HepG2 (cell line): ENCODE measurements around the gene GALNTL6. TPM values are rescaled to one million over a fixed set of nuclear protein-coding genes. Genes with fewer than 3 reads are reported as not detected.

Experiments
- ATAC-seq: fragments of 200-7000 bp; cut with Tn5 transposase; 3 replicates; pipeline ENCODE4 v1.9.1; 2020; ENCODE audit warnings: mild to moderate bottlenecking, moderate library complexity
- BruUV-seq: library from RNA; stranded (reverse); fragments of 400-500 nt; replicated peaks from 2 replicates; lab custom pipeline; 2021; lab: Mats Ljungman, UMichigan
- CTCF ChIA-PET: fragments of 300-600 bp; formaldehyde crosslinking; extraction: SDS; loops from one replicate; lab custom pipeline; 2021; ENCODE audit warnings: low total read pairs, inconsistent platforms, low intra/inter-chr PET ratio; lab: Yijun Ruan, JAX
- POLR2A ChIA-PET: fragments of 350-600 bp; sonication (Branson Sonifier 250); formaldehyde crosslinking; loops from one replicate; lab custom pipeline; 2020; ENCODE audit warnings: antibody characterized with exemption, inconsistent platforms; lab: Yijun Ruan, JAX
- DNase-seq: peaks from one replicate; pipeline ENCODE4 v3.0.0-alpha.2; 2015; ENCODE audit warnings: low spot score
- FAIRE-seq: peaks from 3 replicates; lab custom pipeline; 2011; peaks lifted over from hg19 to GRCh38; lab: Jason Lieb, UNC
- H2AFZ ChIP-seq: one replicate; pipeline ENCODE4 v1.6.1; 2011; ENCODE audit warnings: low read length, inconsistent platforms
- H3K27ac ChIP-seq: fragments of 300-600 bp; 3 replicates; pipeline ENCODE4 v1.8.0; 2011; ENCODE audit warnings: mixed run types, mild to moderate bottlenecking, mixed read lengths, low read length, inconsistent platforms; ENCODE audit not compliant: insufficient read depth; ENCODE audit errors: extremely low read length
- H3K27me3 ChIP-seq, 2 experiments: fragments of 200-600 bp in 1 of 2; 2 replicates in 1 of 2; 3 replicates in 1 of 2; pipeline versions ENCODE4 v1.6.0 to v1.8.0; 2011; ENCODE audit warnings: low read length in 2 of 2, mild to moderate bottlenecking in 2 of 2, moderate library complexity in 2 of 2, inconsistent platforms in 1 of 2; ENCODE audit not compliant: insufficient read depth in 2 of 2, control insufficient read depth in 1 of 2
- H3K36me3 ChIP-seq, 2 experiments: fragments of 200-600 bp in 1 of 2; replicated peaks in 1 of 2; 2 replicates in 1 of 2; 3 replicates in 1 of 2; pipeline versions ENCODE4 v1.5.1 to v1.8.0; 2011; ENCODE audit warnings: low read length in 2 of 2, inconsistent platforms in 1 of 2; ENCODE audit not compliant: insufficient read depth in 2 of 2, control insufficient read depth in 1 of 2
- H3K4me1 ChIP-seq: 2 replicates; pipeline ENCODE4 v1.5.1; 2012; ENCODE audit warnings: low read length, inconsistent platforms; ENCODE audit not compliant: insufficient read depth
- H3K4me2 ChIP-seq: 2 replicates; pipeline ENCODE4 v1.6.0; 2011; ENCODE audit warnings: low read depth, low read length, inconsistent platforms
- H3K4me3 ChIP-seq, 3 experiments: fragments of 200-600 bp in 1 of 3; sonication (generic), shearing (Covaris generic) in 1 of 3; replicated peaks in 1 of 3; 2 replicates each; pipeline ENCODE4 v1.5.1; 2011 to 2016; ENCODE audit warnings: low read length in 3 of 3, inconsistent platforms in 2 of 3, low read depth in 2 of 3, mild to moderate bottlenecking in 2 of 3, control low read depth in 1 of 3, mixed read lengths in 1 of 3; ENCODE audit not compliant: insufficient read depth in 1 of 3
- H3K79me2 ChIP-seq: one replicate; pipeline ENCODE4 v1.6.1; 2011; ENCODE audit warnings: low read length, inconsistent platforms; ENCODE audit not compliant: insufficient read depth
- H3K9ac ChIP-seq: 2 replicates; pipeline ENCODE4 v1.6.0; 2011; ENCODE audit warnings: mild to moderate bottlenecking, low read depth, low read length, inconsistent platforms; ENCODE audit not compliant: insufficient read depth
- H3K9me3 ChIP-seq: 2 replicates; pipeline ENCODE4 v1.5.1; 2012; ENCODE audit warnings: mild to moderate bottlenecking, low read length
- H4K20me1 ChIP-seq: 2 replicates; pipeline ENCODE4 v1.6.0; 2011; ENCODE audit warnings: inconsistent platforms, mild to moderate bottlenecking, low read length, moderate library complexity; ENCODE audit not compliant: insufficient read depth
- CTCF ChIP-seq: sonication (generic); formaldehyde crosslinking; IDR thresholded peaks from 2 replicates; pipeline ENCODE4 v1.5.0; 2020; ENCODE audit warnings: mild to moderate bottlenecking, missing genetic modification reagents, moderate library complexity
- HNRNPK ChIP-seq: fragments of 200-400 bp; formaldehyde crosslinking; IDR thresholded peaks from 2 replicates; pipeline ENCODE4 v1.6.1; 2018; ENCODE audit warnings: low read length, low read depth, moderate library complexity, mild to moderate bottlenecking; ENCODE audit not compliant: poor library complexity, severe bottlenecking
- STAG1 ChIP-seq: sonication (generic); formaldehyde crosslinking; IDR thresholded peaks from 2 replicates; pipeline ENCODE4 v1.4.0; 2020; ENCODE audit warnings: missing genetic modification reagents
- ZMYM2 ChIP-seq: sonication (generic); formaldehyde crosslinking; IDR thresholded peaks from 2 replicates; pipeline ENCODE4 v1.8.0; 2022; ENCODE audit warnings: mild to moderate bottlenecking, missing genetic modification reagents
- ZNF235 ChIP-seq: sonication (generic); formaldehyde crosslinking; IDR thresholded peaks from 2 replicates; pipeline ENCODE4 v1.8.1; 2023; ENCODE audit warnings: mild to moderate bottlenecking, missing genetic modification reagents, borderline replicate concordance
- WGBS: methylation state at CpG from one replicate; pipeline ENCODE4 v1.1.6; 2017; ENCODE audit warnings: low lambda C conversion rate; 5-methylcytosine and 5-hydroxymethylcytosine counted together
- in situ Hi-C: cut with HindIII; loops from 2 replicates; pipeline ENCODE4 v1.10.0; 2017; ENCODE audit warnings: low pct_unique_long_range_greater_than_20kb; ENCODE audit not compliant: extremely low pct_ligation_motif_present
- intact Hi-C: fragments of 100-400 bp; cut with micrococcal nuclease; formaldehyde crosslinking; loops from one replicate; pipeline ENCODE4 v1.10.0; 2022; ENCODE audit not compliant: unreplicated experiment
- polyA plus RNA-seq, 8 experiments: library from polyadenylated mRNA; depleted of rRNA in 3 of 8; stranded (reverse) in 7 of 8; unstranded in 1 of 8; fragments of >200 nt; fragmentation: Illumina TruSeq in 4 of 8; extraction: Trizol in 4 of 8; gene quantifications; 2 replicates each; pipeline versions ENCODE4 v1.2.1 to v1.2.3, GENCODE V29; 2011 to 2016; ENCODE audit warnings: low read depth in 4 of 8, missing spikeins in 1 of 8, mixed read lengths in 1 of 8; ENCODE audit not compliant: insufficient read depth in 1 of 8
- total RNA-seq, 5 experiments: library from RNA; depleted of rRNA; stranded (reverse); fragments of >200 nt; fragmentation: Illumina TruSeq; extraction: Trizol; gene quantifications; 2 replicates each; pipeline ENCODE4 v1.2.3, GENCODE V29; 2016; ENCODE audit warnings: low read depth in 1 of 5

The GALNTL6 gene
- total and polyA plus RNA-seq, 2 of the 13 experiments (the other 11 are each of a cell fraction or from before 2014, with no cell fraction given), result not detected

GRCh38 chr4:173013232-173013930 is 1200.2 kb downstream of the GALNTL6 start:
- peak; percentile 21 for DNase-seq
- Histone ChIP-seq H3K79me2 (no peaks in the 10 kb centered on the region), H3K27me3 (peaks cover 0 to 1% of the 10 kb centered on the region in 2 experiments; a peak in 1 of 5 replicates), H3K4me3 (no peak overlapping the region), H2AFZ (no peak overlapping the region), H3K36me3 (no peaks in the 10 kb centered on the region), H4K20me1 (no peaks in the 10 kb centered on the region), H3K9me3 (no peaks in the 10 kb centered on the region), H3K4me1 (no peaks in the 10 kb centered on the region), H3K9ac (no peak overlapping the region), H3K4me2 (no peak overlapping the region), H3K27ac (no peak overlapping the region)
- TF ChIP-seq HNRNPK (peak; percentile 28), ZNF235 (CRISPR knock-in tag) (no peak), STAG1 (CRISPR knock-in tag) (peak; percentile 46), ZMYM2 (CRISPR knock-in tag) (no peak), CTCF (peak; percentile 54)
- CTCF ChIA-PET, result interaction anchor here (0.7 to 1.8 kb wide), 2 partner anchors 241 to 244 kb away, joined by 3 to 14 read pairs; no protein-coding TSS in a partner anchor
- in situ Hi-C loops, result loop anchor here (5.0 to 25.0 kb wide), 2 partner anchors 244 to 399 kb away; no protein-coding TSS in a partner anchor
- no TSS peak for BruUV-seq
- ATAC-seq, result peak; percentile 70
- WGBS, result 15% methylated on average over 6 of the region's 6 CpGs
- POLR2A ChIA-PET, result no interaction called here
- intact Hi-C loops, result loop anchor here (1.0 kb wide), 1 partner anchor 244 kb away; no protein-coding TSS in a partner anchor
- no peak for FAIRE-seq
